Esophagus squamous epithelium (tissue), 5 donors: ENCODE measurements around the gene DOCK2. TPM values are rescaled to one million over a fixed set of nuclear protein-coding genes. Genes with fewer than 3 reads are reported as not detected.

ENCODE experiments used
- DNase-seq: peaks from one replicate; lab custom pipeline; 2025; lab: John Stamatoyannopoulos, UW
- H3K27ac ChIP-seq, 4 donors: fragments of 200-600 bp; sonication (generic); one replicate each; pipeline ENCODE4 v1.5.1; 2016 to 2019; ENCODE audit warnings: mild to moderate bottlenecking in 1 of 4
- H3K27me3 ChIP-seq, 4 donors: fragments of 200-600 bp; sonication (generic); 1 replicate in 3 of 4; 2 replicates in 1 of 4; pipeline versions ENCODE4 v1.5.1 to v1.6.0; 2017 to 2021; ENCODE audit warnings: antibody characterized with exemption in 1 of 4
- H3K36me3 ChIP-seq, 3 donors: fragments of 200-600 bp; sonication (generic); one replicate each; pipeline ENCODE4 v1.5.1; 2016 to 2019
- H3K4me1 ChIP-seq, 3 donors: fragments of 200-600 bp; sonication (generic); one replicate each; pipeline ENCODE4 v1.5.1; 2017 to 2019
- H3K4me3 ChIP-seq, 4 donors: fragments of 200-600 bp; sonication (generic); 1 replicate in 3 of 4; 2 replicates in 1 of 4; pipeline ENCODE4 v1.5.1; 2016 to 2019; ENCODE audit warnings: mild to moderate bottlenecking in 2 of 4, moderate library complexity in 1 of 4
- H3K9me3 ChIP-seq, 3 donors: fragments of 200-600 bp; sonication (generic); one replicate each; pipeline ENCODE4 v1.5.1; 2016 to 2019
- POLR2A ChIP-seq, 4 donors: fragments of 450-650 bp; IDR thresholded peaks; one replicate each; pipeline ENCODE4 v1.6.1; 2017; ENCODE audit warnings: antibody characterized with exemption in 4 of 4, mild to moderate bottlenecking in 4 of 4, moderate library complexity in 3 of 4
- WGBS, 2 donors: methylation state at CpG; one replicate each; pipeline ENCODE4 v1.1.5; 2018; 5-methylcytosine and 5-hydroxymethylcytosine counted together
- intact Hi-C: fragments of 100-400 bp; cut with DNase I; formaldehyde crosslinking; loops from one replicate; pipeline ENCODE4 v1.15.0; 2022
- total RNA-seq, 4 donors: library from RNA; depleted of rRNA; stranded (reverse); fragments of >200 nt; gene quantifications; one replicate each; pipeline ENCODE4 v1.1.0, GENCODE V29; 2016
- TF ChIP-seq, protein P1 (sequence below), 6 experiments: fragments of 450-650 bp in 4 of 6; fragments of 200-600 bp in 2 of 6; sonication (generic) in 2 of 6; IDR thresholded peaks; one replicate each; pipeline ENCODE4 v1.5.1; 2016 to 2019; ENCODE audit warnings: antibody characterized with exemption in 6 of 6, mild to moderate bottlenecking in 4 of 6, moderate library complexity in 4 of 6
- donor health status: DM: yes; HTN: yes; CAD: no.

The DOCK2 gene
- total RNA-seq, 4 donors from 2014 or later: 4.1 to 14.5 (median 10.0) TPM

DNA sequence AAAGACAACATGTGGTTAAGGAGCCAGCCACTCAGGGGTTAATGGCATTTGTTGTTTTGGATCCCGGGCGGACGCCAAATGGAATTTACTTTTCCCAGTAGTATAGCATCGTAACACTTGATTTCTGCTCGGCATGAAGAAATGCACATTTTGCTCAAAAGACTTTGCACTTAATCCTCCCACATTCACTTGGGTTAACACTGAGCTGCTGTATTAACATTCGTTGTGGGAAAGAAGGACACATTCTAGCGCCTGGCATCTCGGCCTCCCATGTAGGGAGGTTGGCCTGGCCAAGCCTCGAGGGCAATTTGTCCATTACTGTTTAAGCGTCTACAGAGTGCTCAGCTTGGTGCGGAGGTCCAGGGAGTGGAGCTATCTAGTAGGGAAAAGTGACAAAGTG, 375.5 kb downstream of the DOCK2 start:
- TF ChIP-seq, protein P1, sequence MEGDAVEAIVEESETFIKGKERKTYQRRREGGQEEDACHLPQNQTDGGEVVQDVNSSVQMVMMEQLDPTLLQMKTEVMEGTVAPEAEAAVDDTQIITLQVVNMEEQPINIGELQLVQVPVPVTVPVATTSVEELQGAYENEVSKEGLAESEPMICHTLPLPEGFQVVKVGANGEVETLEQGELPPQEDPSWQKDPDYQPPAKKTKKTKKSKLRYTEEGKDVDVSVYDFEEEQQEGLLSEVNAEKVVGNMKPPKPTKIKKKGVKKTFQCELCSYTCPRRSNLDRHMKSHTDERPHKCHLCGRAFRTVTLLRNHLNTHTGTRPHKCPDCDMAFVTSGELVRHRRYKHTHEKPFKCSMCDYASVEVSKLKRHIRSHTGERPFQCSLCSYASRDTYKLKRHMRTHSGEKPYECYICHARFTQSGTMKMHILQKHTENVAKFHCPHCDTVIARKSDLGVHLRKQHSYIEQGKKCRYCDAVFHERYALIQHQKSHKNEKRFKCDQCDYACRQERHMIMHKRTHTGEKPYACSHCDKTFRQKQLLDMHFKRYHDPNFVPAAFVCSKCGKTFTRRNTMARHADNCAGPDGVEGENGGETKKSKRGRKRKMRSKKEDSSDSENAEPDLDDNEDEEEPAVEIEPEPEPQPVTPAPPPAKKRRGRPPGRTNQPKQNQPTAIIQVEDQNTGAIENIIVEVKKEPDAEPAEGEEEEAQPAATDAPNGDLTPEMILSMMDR (IDR thresholded peaks at IDR 0.05): no peak
- no peak for TF ChIP-seq POLR2A (IDR thresholded peaks at IDR 0.05)
- no peaks in the 10 kb centered on the region for H3K4me1 ChIP-seq
- no peaks in the 10 kb centered on the region for H3K27me3 ChIP-seq
- H3K27ac ChIP-seq: no peak overlapping the region
- DNase-seq: no peak
- H3K4me3 ChIP-seq: no peak overlapping the region
- whole genome bisulfite sequencing, 2 donors: 54 to 67% methylated on average over 8 to 11 of the region's 11 CpGs
- H3K36me3 ChIP-seq: no peaks in the 10 kb centered on the region
- intact Hi-C loops: no loop called here
- no peaks in the 10 kb centered on the region for H3K9me3 ChIP-seq

DNA sequence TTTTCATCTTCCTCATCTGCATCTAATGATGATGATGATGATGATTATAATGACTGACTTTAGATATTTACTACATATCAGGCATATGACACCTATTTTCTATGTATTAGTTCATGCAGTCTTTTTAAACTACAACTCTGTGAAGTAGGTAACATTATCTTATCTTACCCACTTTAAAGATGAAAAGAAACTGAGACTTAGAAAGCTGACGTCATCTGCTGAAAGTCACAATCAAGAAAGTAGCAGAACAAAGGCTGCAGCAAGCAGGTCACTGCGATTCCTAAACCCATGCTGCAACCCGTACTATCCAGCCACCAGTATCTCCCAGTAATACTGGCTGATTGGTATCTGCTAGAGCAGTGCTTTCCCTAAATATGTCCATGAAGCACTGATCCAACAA, 383.3 kb downstream of the DOCK2 start:
- Histone ChIP-seq H3K4me1 (no peaks in the 10 kb centered on the region), H3K27ac (no peak overlapping the region), H3K9me3 (no peaks in the 10 kb centered on the region), H3K4me3 (no peak overlapping the region), H3K27me3 (peaks cover 0 to 4% (median 0%) of the 10 kb centered on the region in 4 donors), H3K36me3 (no peaks in the 10 kb centered on the region)
- TF ChIP-seq, protein P1 (IDR thresholded peaks at IDR 0.05): no peak
- no peak for TF ChIP-seq POLR2A (IDR thresholded peaks at IDR 0.05)
- 66 to 76% methylated on average over 3 of the region's 3 CpGs for WGBS, 2 donors
- intact Hi-C loops: no loop called here
- DNase-seq: no peak

DNA sequence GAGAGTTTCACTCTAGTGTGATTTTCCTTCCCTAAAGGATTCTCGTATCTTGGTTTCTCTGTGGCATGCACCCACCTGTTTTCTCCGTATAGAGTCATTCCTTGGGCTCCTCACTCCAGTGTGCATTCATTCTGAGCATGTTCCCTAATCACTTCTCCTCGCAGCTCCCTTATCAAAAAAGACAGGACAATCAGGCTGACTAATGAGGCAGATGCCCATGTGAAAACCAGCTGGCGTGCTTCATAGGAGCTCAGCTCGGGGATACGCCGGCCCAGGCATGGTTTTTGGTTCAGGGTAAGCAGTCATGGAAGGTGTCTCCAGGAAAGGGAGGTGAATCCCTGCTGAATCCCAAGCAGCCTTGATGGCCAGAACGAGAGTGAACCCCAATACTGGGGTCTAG, 384.4 kb downstream of the DOCK2 start:
- H3K27me3 ChIP-seq: peaks cover 0 to 4% (median 0%) of the 10 kb centered on the region in 4 donors
- TF ChIP-seq, protein P1 (IDR thresholded peaks at IDR 0.05): no peak
- no peak for TF ChIP-seq POLR2A (IDR thresholded peaks at IDR 0.05)
- no peaks in the 10 kb centered on the region for H3K9me3 ChIP-seq
- no peak overlapping the region for H3K4me3 ChIP-seq
- intact Hi-C loops: no loop called here
- WGBS, 2 donors: 52 to 56% methylated on average over 3 to 5 of the region's 8 CpGs
- no peaks in the 10 kb centered on the region for H3K36me3 ChIP-seq
- no peak overlapping the region for H3K27ac ChIP-seq
- no peak for DNase-seq
- H3K4me1 ChIP-seq: no peaks in the 10 kb centered on the region

DNA sequence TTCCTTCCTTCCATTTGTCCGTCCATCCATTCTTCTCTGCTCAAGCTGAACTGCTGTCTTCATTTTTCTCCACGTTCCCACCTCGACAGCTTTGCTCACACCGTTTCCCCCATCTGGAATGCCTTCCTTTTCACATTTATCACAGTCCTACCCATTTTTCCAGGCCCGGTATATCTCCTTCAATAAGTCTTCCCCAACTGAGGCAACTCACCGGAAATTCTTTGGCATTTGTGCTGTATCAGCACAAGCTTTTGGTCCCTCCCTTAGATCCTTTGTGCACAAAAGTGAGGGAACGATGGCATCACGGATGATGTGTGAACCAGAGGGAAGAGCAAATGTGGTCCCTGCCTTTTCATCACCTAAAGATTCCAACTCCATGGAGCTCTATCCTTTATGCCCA, 388.8 kb downstream of the DOCK2 start:
- Histone ChIP-seq H3K9me3 (no peaks in the 10 kb centered on the region), H3K4me1 (no peaks in the 10 kb centered on the region), H3K27ac (no peak overlapping the region), H3K36me3 (no peaks in the 10 kb centered on the region), H3K27me3 (peaks cover 0 to 4% (median 0%) of the 10 kb centered on the region in 4 donors), H3K4me3 (no peak overlapping the region)
- intact Hi-C loops: no loop called here
- WGBS, 2 donors: 67 to 71% methylated on average over 8 of the region's 8 CpGs
- no peak for DNase-seq
- TF ChIP-seq, protein P1 (IDR thresholded peaks at IDR 0.05): no peak
- no peak for TF ChIP-seq POLR2A (IDR thresholded peaks at IDR 0.05)

DNA sequence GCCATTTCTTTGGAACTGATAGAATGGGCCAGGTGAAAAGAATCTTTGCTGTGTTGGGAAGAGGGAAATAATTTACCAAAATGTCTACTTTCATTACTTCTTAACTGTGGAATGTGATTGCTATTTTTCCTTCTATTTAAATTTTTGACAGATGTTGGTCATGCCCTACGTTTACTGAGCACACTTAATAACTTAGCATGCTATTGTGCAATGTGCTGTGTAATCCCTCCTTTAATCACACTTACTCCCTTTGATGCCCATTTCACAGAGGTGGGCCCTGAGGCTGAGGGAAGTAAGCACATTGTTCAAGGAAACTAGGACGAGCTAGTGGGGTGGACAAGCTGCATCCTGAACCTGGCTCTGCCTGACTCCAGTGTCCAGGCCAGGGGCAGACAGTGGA, 391.0 kb downstream of the DOCK2 start:
- H3K27ac ChIP-seq: no peak overlapping the region
- no peak overlapping the region for H3K4me3 ChIP-seq
- H3K36me3 ChIP-seq: no peaks in the 10 kb centered on the region
- H3K4me1 ChIP-seq: no peaks in the 10 kb centered on the region
- 19 to 22% methylated on average over 2 of the region's 2 CpGs for WGBS, 2 donors
- TF ChIP-seq, protein P1 (IDR thresholded peaks at IDR 0.05): no peak
- TF ChIP-seq POLR2A (IDR thresholded peaks at IDR 0.05): no peak
- intact Hi-C loops: no loop called here
- no peak for DNase-seq
- no peaks in the 10 kb centered on the region for H3K9me3 ChIP-seq
- no peaks in the 10 kb centered on the region for H3K27me3 ChIP-seq
